Uterus (tissue), 4 donors: ENCODE measurements around the gene GCNT4. TPM values are rescaled to one million over a fixed set of nuclear protein-coding genes. Genes with fewer than 3 reads are reported as not detected.
A peak's percentile ranks its signal among the peaks of the same experiment; 100 is the strongest.

Experiments
- DNase-seq, 2 donors: peaks; one replicate each; pipeline ENCODE4 v3.0.0-alpha.2; 2019 to 2020
- H3K27ac ChIP-seq, 2 donors: fragments of 200-600 bp; sonication (generic); 1 replicate in 1 of 2; 2 replicates in 1 of 2; pipeline ENCODE4 v1.5.1; 2016 to 2018
- H3K27me3 ChIP-seq, 2 donors: fragments of 200-600 bp; sonication (generic); one replicate each; pipeline ENCODE4 v1.5.1; 2018 to 2019; ENCODE audit warnings: control low read depth in 1 of 2
- H3K36me3 ChIP-seq, 2 donors: fragments of 200-600 bp; sonication (generic); one replicate each; pipeline ENCODE4 v1.5.1; 2019; ENCODE audit warnings: control low read depth in 1 of 2
- H3K4me1 ChIP-seq, 2 donors: fragments of 200-600 bp; sonication (generic); one replicate each; pipeline ENCODE4 v1.5.1; 2018 to 2019; ENCODE audit warnings: control low read depth in 1 of 2
- H3K4me3 ChIP-seq, 2 donors: fragments of 200-600 bp; sonication (generic); 1 replicate in 1 of 2; 2 replicates in 1 of 2; pipeline ENCODE4 v1.5.1; 2018 to 2019; ENCODE audit warnings: mild to moderate bottlenecking in 1 of 2
- H3K9me3 ChIP-seq, 2 donors: fragments of 200-600 bp; sonication (generic); one replicate each; pipeline ENCODE4 v1.5.1; 2019; ENCODE audit warnings: control low read depth in 1 of 2
- CTCF ChIP-seq, 4 experiments: fragments of 200-600 bp in 2 of 4; fragments of 450-650 bp in 2 of 4; sonication (generic) in 2 of 4; IDR thresholded peaks; one replicate each; pipeline ENCODE4 v1.5.1; 2016 to 2019; ENCODE audit warnings: antibody characterized with exemption in 4 of 4, mild to moderate bottlenecking in 2 of 4, moderate library complexity in 1 of 4
- POLR2A ChIP-seq, 2 donors: fragments of 450-650 bp; IDR thresholded peaks; one replicate each; pipeline ENCODE4 v1.6.1; 2016; ENCODE audit warnings: antibody characterized with exemption in 2 of 2, mild to moderate bottlenecking in 1 of 2, moderate library complexity in 1 of 2
- intact Hi-C: fragments of 100-400 bp; cut with DNase I; formaldehyde crosslinking; loops from one replicate; pipeline ENCODE4 v1.15.1; 2023; ENCODE audit warnings: low total_unique reads
- total RNA-seq, 4 donors: library from RNA; depleted of rRNA in 3 of 4; stranded (reverse); fragments of >200 nt in 3 of 4; gene quantifications; one replicate each; pipeline versions ENCODE4 v1.1.0 to v1.2.4, GENCODE V29; 2014 to 2023
- donor health status: DM: yes; HTN: yes; CAD: no.

Gene GCNT4
- total RNA-seq, 4 donors from 2014 or later = 0.88 to 4.0 (median 2.3) TPM

GRCh38 chr5:75055727-75056144 is 3.4 kb upstream of the GCNT4 start:
- Histone ChIP-seq H3K27me3 (no peaks in the 10 kb centered on the region), H3K4me1 (peaks cover 0 to 9% of the 10 kb centered on the region in 2 donors), H3K9me3 (no peaks in the 10 kb centered on the region), H3K27ac (no peak overlapping the region), H3K4me3 (no peak overlapping the region), H3K36me3 (no peaks in the 10 kb centered on the region)
- intact Hi-C loops = no loop called here
- TF ChIP-seq POLR2A (IDR thresholded peaks at IDR 0.05) = no peak
- no peak for TF ChIP-seq CTCF (IDR thresholded peaks at IDR 0.05)
- DNase-seq = no peak

- Histone ChIP-seq H3K27me3 (no peaks in the 10 kb centered on the region), H3K9me3 (no peaks in the 10 kb centered on the region), H3K27ac (peak overlapping the region; percentile 93 to 96), H3K36me3 (no peaks in the 10 kb centered on the region), H3K4me3 (peak overlapping the region; percentile 54 to 92), H3K4me1 (peaks cover 0 to 9% of the 10 kb centered on the region in 2 donors)
- TF ChIP-seq POLR2A (IDR thresholded peaks at IDR 0.05) (no peak), CTCF (IDR thresholded peaks at IDR 0.05) (no peak)
- intact Hi-C loops = no loop called here
- DNase-seq = peak; percentile 25 to 37
Measured at GRCh38 chr5:75054134-75054930, 2.0 kb upstream of the GCNT4 start.

- no peaks in the 10 kb centered on the region for H3K9me3 ChIP-seq
- peaks cover 0 to 9% of the 10 kb centered on the region in 2 donors for H3K4me1 ChIP-seq
Measured at GRCh38 chr5:75053304-75054133, 1.2 kb upstream of the GCNT4 start.

GRCh38 chr5:75053054-75053303 is 621 bp upstream of the GCNT4 start:
- DNase-seq = no peak
- intact Hi-C loops = no loop called here

More at GRCh38 chr5:75053304-75054133, 1.2 kb upstream of the GCNT4 start:
- Histone ChIP-seq H3K4me3 (peak overlapping the region; percentile 54 to 92), H3K27me3 (no peaks in the 10 kb centered on the region), H3K36me3 (no peaks in the 10 kb centered on the region), H3K27ac (peak overlapping the region; percentile 93 to 96)
- intact Hi-C loops = no loop called here
- TF ChIP-seq CTCF (IDR thresholded peaks at IDR 0.05) (peak in 2 of 4 experiments; percentile 17 to 34), POLR2A (IDR thresholded peaks at IDR 0.05) (peak; percentile 22 to 36)
- DNase-seq = peak; percentile 44 to 46

More at GRCh38 chr5:75053054-75053303, 621 bp upstream of the GCNT4 start:
- H3K27ac ChIP-seq = peak overlapping the region; percentile 93 to 96
- H3K9me3 ChIP-seq = no peaks in the 10 kb centered on the region
- no peaks in the 10 kb centered on the region for H3K36me3 ChIP-seq
- peak overlapping the region; percentile 54 to 92 for H3K4me3 ChIP-seq
- peaks cover 0 to 9% of the 10 kb centered on the region in 2 donors for H3K4me1 ChIP-seq
- no peaks in the 10 kb centered on the region for H3K27me3 ChIP-seq
- TF ChIP-seq CTCF (IDR thresholded peaks at IDR 0.05) (peak in 1 of 4 experiments; percentile 3), POLR2A (IDR thresholded peaks at IDR 0.05) (no peak)
